GM12878 (cell line): ENCODE data around the gene TNXB. TPM values are rescaled to one million over a fixed set of nuclear protein-coding genes. Genes with fewer than 3 reads are reported as not detected.

Experiments
- ATAC-seq: fragments of 200-7000 bp; cut with Tn5 transposase; 3 replicates; pipeline ENCODE4 v1.9.1; 2020; ENCODE audit warnings: mild to moderate bottlenecking, moderate library complexity
- BruUV-seq: library from RNA; stranded (reverse); fragments of 400-500 nt; replicated peaks from 2 replicates; lab custom pipeline; 2021; lab: Mats Ljungman, UMichigan
- CTCF ChIA-PET: fragments of 300-600 bp; sonication (Branson Sonifier 250); formaldehyde crosslinking; extraction: SDS; loops from one replicate; lab custom pipeline; 2021; ENCODE audit warnings: inconsistent platforms; lab: Yijun Ruan, JAX
- POLR2A ChIA-PET: fragments of 350-600 bp; formaldehyde crosslinking; extraction: SDS; loops from one replicate; lab custom pipeline; 2021; ENCODE audit warnings: inconsistent platforms; lab: Charles Lee
- RAD21 ChIA-PET: fragments of 300-600 bp; sonication (Branson Sonifier 250); formaldehyde crosslinking; loops from one replicate; lab custom pipeline; 2023; ENCODE audit warnings: antibody characterized with exemption; ENCODE audit not compliant: unreplicated experiment; lab: Charles Lee
- SMC1A ChIA-PET: fragments of 300-600 bp; sonication (Branson Sonifier 250); formaldehyde crosslinking; loops from one replicate; lab custom pipeline; 2023; ENCODE audit not compliant: unreplicated experiment, uncharacterized antibody; lab: Charles Lee
- DNase-seq: peaks from one replicate; pipeline ENCODE4 v3.0.0-alpha.2; 2011; ENCODE audit warnings: low read depth, low spot score
- FAIRE-seq: peaks from 3 replicates; lab custom pipeline; 2011; peaks lifted over from hg19 to GRCh38; lab: Jason Lieb, UNC
- H2AFZ ChIP-seq: 2 replicates; pipeline ENCODE4 v1.6.0; 2011; ENCODE audit warnings: low read depth, low read length, control low read depth; ENCODE audit not compliant: control insufficient read depth
- H3K27ac ChIP-seq: 2 replicates; pipeline ENCODE4 v1.5.1; 2011; ENCODE audit warnings: control low read depth; ENCODE audit not compliant: control insufficient read depth, insufficient read depth
- H3K27me3 ChIP-seq, 2 experiments: replicated peaks in 1 of 2; 2 replicates each; pipeline versions ENCODE4 v1.6.0 to v1.6.1; 2011; ENCODE audit warnings: low read length in 1 of 2; ENCODE audit not compliant: control insufficient read depth in 2 of 2, insufficient read depth in 2 of 2
- H3K36me3 ChIP-seq, 2 experiments: 2 replicates each; pipeline ENCODE4 v1.5.1; 2011; ENCODE audit warnings: low read length in 1 of 2; ENCODE audit not compliant: control insufficient read depth in 2 of 2, insufficient read depth in 2 of 2
- H3K4me1 ChIP-seq: 2 replicates; pipeline ENCODE4 v1.6.1; 2011; ENCODE audit warnings: mild to moderate bottlenecking, low read length, moderate library complexity, mixed read lengths; ENCODE audit not compliant: control insufficient read depth, insufficient read depth
- H3K4me2 ChIP-seq: 2 replicates; pipeline ENCODE4 v1.6.0; 2011; ENCODE audit warnings: control low read depth; ENCODE audit not compliant: control insufficient read depth, insufficient read depth
- H3K4me3 ChIP-seq: fragments of 200-600 bp; sonication (generic); 2 replicates; pipeline ENCODE4 v1.5.1; 2016
- H3K79me2 ChIP-seq: 2 replicates; pipeline ENCODE4 v1.6.0; 2011; ENCODE audit warnings: low read length; ENCODE audit not compliant: control insufficient read depth, insufficient read depth
- H3K9ac ChIP-seq: 2 replicates; pipeline ENCODE4 v1.8.0; 2011; ENCODE audit warnings: low read length, control low read depth, mixed read lengths; ENCODE audit not compliant: control insufficient read depth, insufficient read depth
- H3K9me3 ChIP-seq: replicated peaks from 3 replicates; pipeline ENCODE4 v1.5.1; 2011; ENCODE audit warnings: mild to moderate bottlenecking, low read length; ENCODE audit not compliant: control insufficient read depth, insufficient read depth
- H4K20me1 ChIP-seq: 2 replicates; pipeline ENCODE4 v1.6.0; 2011; ENCODE audit not compliant: control insufficient read depth, insufficient read depth
- ATF7 ChIP-seq: fragments of 450-650 bp; IDR thresholded peaks from 2 replicates; pipeline ENCODE4 v1.6.1; 2016; ENCODE audit warnings: low read depth, mild to moderate bottlenecking
- BMI1 ChIP-seq: fragments of 450-650 bp; IDR thresholded peaks from 2 replicates; pipeline ENCODE4 v1.6.1; 2016; ENCODE audit warnings: mild to moderate bottlenecking, moderate library complexity, borderline replicate concordance
- ETV6 ChIP-seq, 2 experiments: fragments of 450-650 bp in 1 of 2; IDR thresholded peaks in 1 of 2; conservative IDR thresholded peaks in 1 of 2; 2 replicates each; pipeline ENCODE4 v1.6.1; 2014; ENCODE audit warnings: antibody characterized with exemption in 1 of 2, borderline replicate concordance in 1 of 2, low read depth in 1 of 2, mild to moderate bottlenecking in 1 of 2, moderate library complexity in 1 of 2
- FOS ChIP-seq: IDR thresholded peaks from 3 replicates; pipeline ENCODE4 v1.6.1; 2011; ENCODE audit warnings: borderline replicate concordance; ENCODE audit not compliant: insufficient read length; ENCODE audit errors: extremely low read depth
- LARP7 ChIP-seq: fragments of 450-650 bp; IDR thresholded peaks from 2 replicates; pipeline ENCODE4 v1.6.1; 2017; ENCODE audit warnings: mild to moderate bottlenecking
- POLR2AphosphoS2 ChIP-seq: IDR thresholded peaks from 2 replicates; pipeline ENCODE4 v1.6.1; 2011; ENCODE audit warnings: low read depth, mild to moderate bottlenecking, low read length, improper control_type of control experiment, moderate library complexity
- RUNX3 ChIP-seq: IDR thresholded peaks from 2 replicates; pipeline ENCODE4 v1.6.1; 2012; ENCODE audit warnings: low read length, inconsistent platforms
- SIX5 ChIP-seq: IDR thresholded peaks from 2 replicates; pipeline ENCODE4 v1.6.1; 2011; ENCODE audit warnings: mild to moderate bottlenecking, low read depth, low read length, moderate library complexity; ENCODE audit not compliant: severe bottlenecking
- SMAD5 ChIP-seq: IDR thresholded peaks from 2 replicates; pipeline ENCODE4 v1.6.1; 2016; ENCODE audit warnings: antibody characterized with exemption, low read depth
- STAT3 ChIP-seq: IDR thresholded peaks from 2 replicates; pipeline ENCODE4 v1.6.1; 2011; ENCODE audit warnings: low read depth, low read length, improper control_type of control experiment
- ZNF274 ChIP-seq: IDR thresholded peaks from one replicate; pipeline ENCODE4 v1.8.0; 2011; ENCODE audit not compliant: insufficient read length, insufficient read depth
- WGBS: methylation state at CpG from one replicate; pipeline ENCODE4 v1.1.6; 2016; ENCODE audit warnings: low lambda C conversion rate; ENCODE audit not compliant: insufficient replicate concordance, insufficient coverage; ENCODE audit errors: missing lambda C conversion rate; 5-methylcytosine and 5-hydroxymethylcytosine counted together
- in situ Hi-C: fragments of 300-500 bp; cut with MboI; formaldehyde crosslinking; loops from 9 replicates; pipeline ENCODE4 v1.14.3; 2018; ENCODE audit warnings: mixed read lengths
- intact Hi-C: fragments of 100-400 bp; cut with micrococcal nuclease; formaldehyde crosslinking; loops from one replicate; pipeline ENCODE4 v1.14.2; 2022; ENCODE audit not compliant: unreplicated experiment
- polyA plus RNA-seq, 11 experiments: library from polyadenylated mRNA; depleted of rRNA in 4 of 11; unstranded in 6 of 11; stranded (reverse) in 5 of 11; fragments of >200 nt; fragmentation: Nextera tagmentation in 4 of 11; fragmentation: Illumina TruSeq in 1 of 11; extraction: Ambion mirVana in 4 of 11; extraction: Trizol in 1 of 11; gene quantifications; 1 replicate in 1 of 11; 2 replicates in 10 of 11; pipeline versions ENCODE4 v1.2.1 to v1.2.3, GENCODE V29; 2011 to 2016; ENCODE audit warnings: inconsistent platforms in 2 of 11, missing spikeins in 2 of 11, low read depth in 1 of 11
- total RNA-seq, 4 experiments: library from RNA; depleted of rRNA in 3 of 4; stranded (reverse); fragments of >200 nt in 3 of 4; fragmentation: Illumina TruSeq in 1 of 4; extraction: Trizol in 1 of 4; gene quantifications; 2 replicates each; pipeline versions ENCODE4 v1.2.1 to v1.2.3, GENCODE V29; 2013 to 2021
- TF ChIP-seq, protein P1 (sequence below): fragments of 450-650 bp; IDR thresholded peaks from 2 replicates; pipeline ENCODE4 v1.6.1; 2017; ENCODE audit warnings: mild to moderate bottlenecking, low read depth, inconsistent platforms; ENCODE audit not compliant: poor library complexity, severe bottlenecking
- TF ChIP-seq, protein P2 (sequence below): fragments of 450-650 bp; IDR thresholded peaks from 2 replicates; pipeline ENCODE4 v1.6.1; 2017; ENCODE audit warnings: borderline replicate concordance
- TF ChIP-seq, protein P3 (sequence below): fragments of 150-350 bp; IDR thresholded peaks from 2 replicates; pipeline ENCODE4 v1.6.1; 2014; ENCODE audit warnings: mild to moderate bottlenecking, low read depth, low read length

Gene TNXB
- total and polyA plus RNA-seq, 10 of the 15 experiments (the other 5 are each of a cell fraction or from before 2014, with no cell fraction given) = 0.03 to 2.5 (median 0.68) TPM; not detected in 2

DNA sequence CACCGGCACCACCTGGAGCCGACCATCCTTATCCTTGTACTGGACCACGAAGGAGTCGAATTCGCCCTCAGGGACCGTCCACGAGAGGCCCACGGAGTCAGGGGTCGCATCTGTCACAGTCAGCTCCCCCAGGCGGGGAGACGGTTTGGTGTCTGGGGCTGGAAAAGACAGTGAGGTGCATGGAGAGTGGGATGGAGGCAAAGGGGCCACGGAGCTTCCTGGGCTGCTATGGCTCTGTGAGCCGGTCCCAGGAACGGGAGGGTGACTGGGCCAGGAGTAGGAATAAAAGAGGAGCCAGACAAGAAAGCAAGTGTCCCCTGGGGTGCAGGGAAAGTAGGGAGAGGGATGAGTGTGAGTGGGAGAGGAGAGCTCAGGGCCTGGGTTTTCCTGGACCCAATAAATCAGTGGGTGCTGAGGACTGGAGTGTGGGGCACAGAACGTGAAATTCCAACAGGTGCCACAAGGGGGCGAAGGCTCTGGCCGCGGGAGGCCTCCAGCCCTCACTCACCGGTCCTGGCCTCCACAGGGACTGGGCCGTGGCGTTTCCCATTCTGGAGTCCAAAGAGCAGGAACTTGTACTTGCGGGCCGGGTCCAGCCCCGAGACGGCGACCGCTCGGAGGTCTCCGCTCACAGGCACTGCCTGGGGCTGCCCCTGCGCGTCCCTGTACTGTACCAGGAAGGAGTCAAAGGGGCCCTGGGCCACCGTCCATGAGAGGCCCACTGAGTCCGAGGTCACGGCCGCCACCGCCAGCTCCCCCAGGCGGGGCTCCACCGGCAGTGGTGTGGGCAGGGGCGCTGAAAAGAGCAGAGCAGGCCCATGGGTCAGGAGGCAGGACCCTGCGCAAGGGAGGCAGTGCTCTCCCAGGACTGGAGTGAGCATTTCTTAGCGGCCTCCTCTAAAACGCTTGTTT lies 61.0 kb downstream of the TNXB start (continued):
- TF ChIP-seq, protein P1, sequence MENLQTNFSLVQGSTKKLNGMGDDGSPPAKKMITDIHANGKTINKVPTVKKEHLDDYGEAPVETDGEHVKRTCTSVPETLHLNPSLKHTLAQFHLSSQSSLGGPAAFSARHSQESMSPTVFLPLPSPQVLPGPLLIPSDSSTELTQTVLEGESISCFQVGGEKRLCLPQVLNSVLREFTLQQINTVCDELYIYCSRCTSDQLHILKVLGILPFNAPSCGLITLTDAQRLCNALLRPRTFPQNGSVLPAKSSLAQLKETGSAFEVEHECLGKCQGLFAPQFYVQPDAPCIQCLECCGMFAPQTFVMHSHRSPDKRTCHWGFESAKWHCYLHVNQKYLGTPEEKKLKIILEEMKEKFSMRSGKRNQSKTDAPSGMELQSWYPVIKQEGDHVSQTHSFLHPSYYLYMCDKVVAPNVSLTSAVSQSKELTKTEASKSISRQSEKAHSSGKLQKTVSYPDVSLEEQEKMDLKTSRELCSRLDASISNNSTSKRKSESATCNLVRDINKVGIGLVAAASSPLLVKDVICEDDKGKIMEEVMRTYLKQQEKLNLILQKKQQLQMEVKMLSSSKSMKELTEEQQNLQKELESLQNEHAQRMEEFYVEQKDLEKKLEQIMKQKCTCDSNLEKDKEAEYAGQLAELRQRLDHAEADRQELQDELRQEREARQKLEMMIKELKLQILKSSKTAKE = no peak
- TF ChIP-seq STAT3 = no peak
- no peak for TF ChIP-seq ETV6 (conservative IDR thresholded peaks at IDR 0.05 in 1 of 2, IDR thresholded peaks at IDR 0.05 in 1 of 2; ENCODE audit: borderline replicate concordance in 1 of 2, low read depth in 1 of 2)
- no peak for TF ChIP-seq ATF7
- no peak for TF ChIP-seq POLR2AphosphoS2

DNA sequence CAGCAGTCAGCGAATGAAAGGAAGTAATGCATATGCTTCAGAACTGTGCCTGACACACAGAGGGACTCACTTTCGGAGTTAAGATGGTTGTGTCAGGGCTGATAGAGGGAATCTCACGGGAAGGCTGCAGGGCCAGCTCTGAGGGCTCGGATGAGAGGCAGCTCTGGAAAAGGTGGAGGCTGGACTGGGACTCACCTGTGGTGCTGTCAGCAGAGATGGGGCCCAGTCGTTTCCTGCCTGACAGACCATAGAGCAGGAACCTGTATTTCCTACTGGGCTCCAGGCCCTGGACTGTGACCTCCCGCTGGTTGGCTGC lies 61.6 kb downstream of the TNXB start:
- no peak for FAIRE-seq
- ChIA-PET SMC1A (interaction anchor here (0.6 kb wide), 1 partner anchor 117 kb away, joined by 3 read pairs; no protein-coding TSS in a partner anchor), CTCF (interaction anchor here (0.6 to 1.2 kb wide), 4 partner anchors 16 to 107 kb away, joined by 3 to 6 read pairs (median 3); no protein-coding TSS in a partner anchor), RAD21 (interaction anchor here (0.8 kb wide), 1 partner anchor 665 kb away, joined by 3 read pairs; no protein-coding TSS in a partner anchor), POLR2A (no interaction called here)
- no peak for DNase-seq
- intact Hi-C loops (loop anchor here (10.0 kb wide), 1 partner anchor 107 kb away; the partner anchor contains the start of genes PPT2 and PRRT1), in situ Hi-C loops (no loop called here)
- Histone ChIP-seq H3K4me3 (no peak overlapping the region), H3K4me1 (no peaks in the 10 kb centered on the region), H3K4me2 (no peak overlapping the region), H2AFZ (no peak overlapping the region), H3K79me2 (no peaks in the 10 kb centered on the region), H3K36me3 (no peaks in the 10 kb centered on the region), H3K9ac (no peak overlapping the region), H4K20me1 (no peaks in the 10 kb centered on the region), H3K9me3 (no peaks in the 10 kb centered on the region), H3K27me3 (peaks cover 0 to 3% of the 10 kb centered on the region in 2 experiments; a peak in 2 of 4 replicates), H3K27ac (no peak overlapping the region)
- no peak for ATAC-seq
- 11% methylated on average over 6 of the region's 6 CpGs for WGBS
- BruUV-seq = no TSS peak
- TF ChIP-seq, protein P2, sequence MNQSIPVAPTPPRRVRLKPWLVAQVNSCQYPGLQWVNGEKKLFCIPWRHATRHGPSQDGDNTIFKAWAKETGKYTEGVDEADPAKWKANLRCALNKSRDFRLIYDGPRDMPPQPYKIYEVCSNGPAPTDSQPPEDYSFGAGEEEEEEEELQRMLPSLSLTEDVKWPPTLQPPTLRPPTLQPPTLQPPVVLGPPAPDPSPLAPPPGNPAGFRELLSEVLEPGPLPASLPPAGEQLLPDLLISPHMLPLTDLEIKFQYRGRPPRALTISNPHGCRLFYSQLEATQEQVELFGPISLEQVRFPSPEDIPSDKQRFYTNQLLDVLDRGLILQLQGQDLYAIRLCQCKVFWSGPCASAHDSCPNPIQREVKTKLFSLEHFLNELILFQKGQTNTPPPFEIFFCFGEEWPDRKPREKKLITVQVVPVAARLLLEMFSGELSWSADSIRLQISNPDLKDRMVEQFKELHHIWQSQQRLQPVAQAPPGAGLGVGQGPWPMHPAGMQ = no peak
- no peak for TF ChIP-seq BMI1
- TF ChIP-seq LARP7 = no peak
- no peak for TF ChIP-seq SIX5
- TF ChIP-seq SMAD5 = no peak
- TF ChIP-seq, protein P3, sequence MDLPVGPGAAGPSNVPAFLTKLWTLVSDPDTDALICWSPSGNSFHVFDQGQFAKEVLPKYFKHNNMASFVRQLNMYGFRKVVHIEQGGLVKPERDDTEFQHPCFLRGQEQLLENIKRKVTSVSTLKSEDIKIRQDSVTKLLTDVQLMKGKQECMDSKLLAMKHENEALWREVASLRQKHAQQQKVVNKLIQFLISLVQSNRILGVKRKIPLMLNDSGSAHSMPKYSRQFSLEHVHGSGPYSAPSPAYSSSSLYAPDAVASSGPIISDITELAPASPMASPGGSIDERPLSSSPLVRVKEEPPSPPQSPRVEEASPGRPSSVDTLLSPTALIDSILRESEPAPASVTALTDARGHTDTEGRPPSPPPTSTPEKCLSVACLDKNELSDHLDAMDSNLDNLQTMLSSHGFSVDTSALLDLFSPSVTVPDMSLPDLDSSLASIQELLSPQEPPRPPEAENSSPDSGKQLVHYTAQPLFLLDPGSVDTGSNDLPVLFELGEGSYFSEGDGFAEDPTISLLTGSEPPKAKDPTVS = no peak
- no peak for TF ChIP-seq ZNF274
- no peak for TF ChIP-seq FOS
- no peak for TF ChIP-seq RUNX3
